Coronary artery (tissue), 2 donors: ENCODE results near the gene WASF1.
"Not testable (repeated sequence)": the region's sequence is repeated elsewhere in the genome, so short reads cannot be mapped to it uniquely, and the experiment has no call there.

Experiments used
- DNase-seq: peaks from one replicate; pipeline ENCODE4 v3.0.0-alpha.2; 2017; ENCODE audit warnings: low spot score
- H3K27ac ChIP-seq, 2 donors: fragments of 200-600 bp; sonication (generic); one replicate each; pipeline ENCODE4 v1.5.1; 2016 to 2019
- H3K4me3 ChIP-seq: fragments of 200-600 bp; sonication (generic); 2 replicates; pipeline ENCODE4 v1.5.1; 2016; ENCODE audit warnings: mild to moderate bottlenecking, moderate library complexity
- TF ChIP-seq, protein P1 (sequence below): fragments of 200-600 bp; sonication (generic); IDR thresholded peaks from one replicate; pipeline ENCODE4 v1.5.1; 2019; ENCODE audit warnings: antibody characterized with exemption

The WASF1 gene

DNA sequence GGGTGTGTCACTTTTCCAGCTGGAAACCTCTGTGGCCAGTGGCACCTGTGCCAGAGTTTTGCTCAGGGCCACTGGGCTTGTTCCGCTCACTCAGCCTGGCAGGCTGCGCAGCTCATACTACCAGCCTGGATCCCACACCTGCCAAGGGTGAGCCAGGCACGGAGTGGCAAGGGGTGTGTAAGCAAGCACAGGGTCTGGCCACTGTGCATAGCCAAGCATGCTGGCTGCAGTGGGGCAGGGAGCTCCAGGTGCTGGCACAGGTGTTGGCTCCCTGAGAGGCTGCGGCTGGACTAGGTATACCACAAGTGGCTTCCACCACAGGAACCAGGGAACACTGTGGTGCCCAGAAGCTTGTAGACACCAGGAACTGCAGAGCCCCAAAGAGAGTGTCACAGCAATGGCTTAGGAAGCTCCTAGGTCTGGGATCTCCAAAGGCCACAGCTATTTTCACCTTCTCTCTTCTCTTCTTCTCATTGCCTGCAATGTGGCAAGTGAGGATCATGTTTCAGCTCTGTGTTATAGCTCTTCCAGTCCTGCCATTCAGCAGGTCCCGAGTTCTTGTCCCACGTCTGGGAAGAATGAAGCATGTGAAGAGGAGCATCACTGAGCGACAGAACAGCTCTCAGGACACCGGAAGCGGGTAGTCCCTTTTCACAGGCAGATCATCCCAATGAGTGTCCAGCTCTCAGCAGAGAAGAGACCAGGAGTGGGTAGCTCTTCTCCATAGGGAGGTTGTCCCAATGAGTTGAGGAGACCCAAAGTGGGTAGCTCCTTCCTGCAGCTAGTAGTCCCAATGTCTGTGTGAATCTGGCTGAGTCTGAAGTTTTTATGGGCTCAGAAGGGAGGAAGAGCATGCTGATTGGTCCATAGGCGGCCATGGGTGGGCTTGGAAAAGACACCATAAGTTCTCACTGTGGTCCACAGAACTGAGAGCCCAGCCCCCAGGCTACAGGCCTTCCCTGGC, 41.3 kb downstream of the WASF1 start:
- no peak for DNase-seq
- TF ChIP-seq, protein P1, sequence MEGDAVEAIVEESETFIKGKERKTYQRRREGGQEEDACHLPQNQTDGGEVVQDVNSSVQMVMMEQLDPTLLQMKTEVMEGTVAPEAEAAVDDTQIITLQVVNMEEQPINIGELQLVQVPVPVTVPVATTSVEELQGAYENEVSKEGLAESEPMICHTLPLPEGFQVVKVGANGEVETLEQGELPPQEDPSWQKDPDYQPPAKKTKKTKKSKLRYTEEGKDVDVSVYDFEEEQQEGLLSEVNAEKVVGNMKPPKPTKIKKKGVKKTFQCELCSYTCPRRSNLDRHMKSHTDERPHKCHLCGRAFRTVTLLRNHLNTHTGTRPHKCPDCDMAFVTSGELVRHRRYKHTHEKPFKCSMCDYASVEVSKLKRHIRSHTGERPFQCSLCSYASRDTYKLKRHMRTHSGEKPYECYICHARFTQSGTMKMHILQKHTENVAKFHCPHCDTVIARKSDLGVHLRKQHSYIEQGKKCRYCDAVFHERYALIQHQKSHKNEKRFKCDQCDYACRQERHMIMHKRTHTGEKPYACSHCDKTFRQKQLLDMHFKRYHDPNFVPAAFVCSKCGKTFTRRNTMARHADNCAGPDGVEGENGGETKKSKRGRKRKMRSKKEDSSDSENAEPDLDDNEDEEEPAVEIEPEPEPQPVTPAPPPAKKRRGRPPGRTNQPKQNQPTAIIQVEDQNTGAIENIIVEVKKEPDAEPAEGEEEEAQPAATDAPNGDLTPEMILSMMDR: no peak
- no peak overlapping the region for H3K4me3 ChIP-seq
- H3K27ac ChIP-seq: no peak overlapping the region

DNA sequence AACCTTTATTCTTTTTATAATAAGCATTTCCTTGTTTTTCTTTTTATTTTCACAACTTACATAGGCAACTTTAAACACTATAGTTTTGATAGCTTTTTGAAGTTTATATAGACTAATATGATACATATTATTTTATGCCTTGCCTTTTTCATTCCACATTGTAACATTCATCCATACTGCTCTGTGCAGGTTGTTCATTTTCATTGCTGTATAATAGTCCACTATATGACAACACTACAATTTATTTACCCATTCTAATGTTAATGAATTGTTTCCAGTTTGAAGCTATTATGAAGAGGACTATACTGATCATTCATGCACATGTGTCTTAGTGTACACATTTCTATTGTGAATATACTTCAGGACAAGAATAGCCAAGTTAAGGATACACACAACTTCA, 49.1 kb downstream of the WASF1 start:
- DNase-seq: no peak
- TF ChIP-seq, protein P1: no peak
- Histone ChIP-seq H3K4me3 (no peak overlapping the region), H3K27ac (no peak overlapping the region)

DNA sequence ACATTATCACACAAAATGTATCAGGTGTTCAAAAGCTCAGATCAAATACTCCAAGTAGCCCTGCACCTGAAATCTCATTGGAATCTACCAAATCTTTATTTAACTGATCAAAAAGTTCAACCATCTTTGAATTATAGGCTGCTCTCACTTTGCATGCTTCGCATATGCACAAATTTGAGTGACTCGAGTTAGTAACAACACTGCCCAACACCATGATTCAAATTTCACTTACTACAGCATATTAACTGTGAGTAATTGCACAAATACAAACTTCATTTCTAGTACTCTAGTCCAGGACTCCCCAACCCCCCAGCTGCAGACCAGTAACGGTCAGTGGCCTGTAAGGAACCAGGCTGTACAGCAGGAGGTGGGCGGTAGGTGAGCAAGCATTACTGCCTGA, 51.1 kb downstream of the WASF1 start:
- DNase-seq: no peak
- H3K4me3 ChIP-seq: no peak overlapping the region
- H3K27ac ChIP-seq: no peak overlapping the region
- TF ChIP-seq, protein P1: no peak

DNA sequence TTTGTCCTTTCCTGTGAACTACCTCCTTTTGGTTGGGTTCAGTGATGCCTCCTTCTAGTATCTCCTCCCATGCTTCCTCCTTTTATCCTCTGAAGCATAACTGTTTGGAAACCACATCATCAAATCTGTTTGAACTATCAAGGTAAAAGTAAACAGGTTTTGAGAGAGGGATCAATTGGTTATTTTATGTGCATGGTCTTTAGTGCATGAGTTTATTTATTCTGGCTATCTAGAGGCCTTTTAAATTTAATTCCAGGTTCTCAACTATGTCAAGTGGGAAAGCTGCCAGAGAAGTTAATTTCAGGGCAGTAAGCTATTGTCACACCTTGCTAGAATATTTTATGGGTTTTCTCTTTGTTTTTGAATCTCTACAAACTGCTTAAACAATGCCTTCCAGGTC, 54.1 kb downstream of the WASF1 start:
- DNase-seq: no peak
- TF ChIP-seq, protein P1: no peak
- Histone ChIP-seq H3K27ac (no peak overlapping the region), H3K4me3 (no peak overlapping the region)

DNA sequence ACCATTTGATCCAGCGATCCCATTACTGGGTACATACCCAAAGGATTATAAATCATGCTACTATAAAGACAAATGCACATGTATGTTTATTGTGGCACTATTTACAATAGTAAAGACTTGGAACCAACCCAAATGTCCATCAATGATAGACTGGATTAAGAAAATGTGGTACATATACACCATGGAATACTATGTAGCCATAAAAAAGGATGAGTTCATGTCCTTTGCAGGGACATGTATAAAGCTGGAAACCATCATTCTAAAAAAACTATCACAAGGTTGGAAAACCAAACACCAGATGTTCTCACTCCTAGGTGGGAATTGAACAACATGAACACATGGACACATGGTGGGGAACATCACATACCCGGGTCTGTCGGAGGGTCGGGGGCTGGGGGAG, 57.8 kb downstream of the WASF1 start:
- H3K4me3 ChIP-seq, DNase-seq, H3K27ac ChIP-seq: not testable (repeated sequence)

DNA sequence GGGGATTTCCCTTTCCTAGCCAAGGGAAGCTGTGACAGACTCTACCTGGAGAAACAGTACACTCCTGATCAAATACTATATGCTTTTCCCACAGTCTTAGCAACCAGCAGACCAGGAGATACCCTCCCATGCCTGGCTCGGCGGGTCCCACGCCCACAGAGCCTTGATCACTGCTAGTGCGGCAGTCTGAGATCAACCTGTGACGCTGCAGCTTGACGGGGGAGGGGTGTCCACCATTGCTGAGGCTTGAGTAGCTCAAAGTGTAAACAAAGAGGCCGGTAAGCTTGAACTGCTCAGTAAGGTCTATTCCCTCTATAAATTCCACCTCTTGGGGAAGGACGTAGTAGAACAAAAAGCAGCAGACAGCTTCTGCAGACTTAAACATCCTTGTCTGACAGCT, 63.2 kb downstream of the WASF1 start:
- Histone ChIP-seq H3K27ac (no peak overlapping the region), H3K4me3 (no peak overlapping the region)
- DNase-seq: no peak
- TF ChIP-seq, protein P1: no peak

DNA sequence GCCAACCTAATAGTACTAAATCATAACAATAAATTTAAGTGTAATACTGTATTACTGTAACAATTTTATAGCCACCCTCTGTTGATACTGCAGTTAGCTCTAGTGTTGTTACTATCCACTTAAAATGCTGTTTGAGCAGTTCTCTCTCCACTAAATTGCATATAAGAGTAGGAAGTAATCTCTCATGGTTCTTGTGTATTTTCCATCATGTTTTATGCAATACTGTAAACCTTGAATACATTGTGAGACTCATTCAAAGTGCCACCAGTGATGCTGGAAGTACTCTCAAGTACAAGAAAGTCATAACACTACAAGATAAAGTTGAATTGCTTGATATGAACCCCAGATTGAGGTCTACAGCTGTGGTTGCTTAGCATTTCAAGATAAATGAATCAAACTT, 65.5 kb downstream of the WASF1 start:
- DNase-seq: no peak
- TF ChIP-seq, protein P1: no peak
- Histone ChIP-seq H3K4me3 (no peak overlapping the region), H3K27ac (no peak overlapping the region)
